RWPE2 (cell line): ENCODE results near the gene BCHE.

Source experiments
- ATAC-seq: fragments of 200-7000 bp; cut with Tn5 transposase; 3 replicates; pipeline ENCODE4 v1.9.1; 2021; ENCODE audit warnings: low read depth
- DNase-seq: peaks from one replicate; pipeline ENCODE4 v3.0.0-alpha.2; 2020; ENCODE audit warnings: low spot score
- H3K27ac ChIP-seq: fragments of 450-650 bp; 2 replicates; pipeline ENCODE4 v1.5.1; 2017; ENCODE audit warnings: mild to moderate bottlenecking; ENCODE audit not compliant: poor library complexity, severe bottlenecking
- H3K27me3 ChIP-seq: fragments of 250-450 bp; sonication (Bioruptor Pico); 2 replicates; pipeline ENCODE4 v1.5.1; 2021; ENCODE audit warnings: mild to moderate bottlenecking, moderate library complexity; ENCODE audit not compliant: insufficient read depth, poor library complexity, severe bottlenecking
- H3K36me3 ChIP-seq: fragments of 250-450 bp; sonication (Bioruptor Pico); 2 replicates; pipeline ENCODE4 v1.5.1; 2020; ENCODE audit warnings: low read depth, mild to moderate bottlenecking, moderate library complexity
- H3K4me1 ChIP-seq: fragments of 250-450 bp; sonication (Bioruptor Pico); 2 replicates; pipeline ENCODE4 v1.5.1; 2021; ENCODE audit warnings: mild to moderate bottlenecking, moderate library complexity; ENCODE audit not compliant: insufficient read depth, poor library complexity, severe bottlenecking
- H3K4me3 ChIP-seq: fragments of 250-450 bp; sonication (Bioruptor Pico); 2 replicates; pipeline ENCODE4 v1.5.1; 2021; ENCODE audit warnings: mild to moderate bottlenecking, moderate library complexity; ENCODE audit not compliant: severe bottlenecking
- H3K9me3 ChIP-seq: fragments of 250-450 bp; sonication (Bioruptor Pico); 2 replicates; pipeline ENCODE4 v1.5.1; 2021; ENCODE audit warnings: mild to moderate bottlenecking, moderate library complexity; ENCODE audit not compliant: severe bottlenecking
- CTCF ChIP-seq: fragments of 450-650 bp; IDR thresholded peaks from one replicate; pipeline ENCODE4 v1.5.1; 2017; ENCODE audit warnings: mild to moderate bottlenecking, moderate library complexity; ENCODE audit not compliant: poor library complexity, severe bottlenecking

BCHE gene

GRCh38 chr3:165837801-165838200 is 578 bp upstream of the BCHE start:
- no peak for ATAC-seq
- TF ChIP-seq CTCF: no peak

DNA sequence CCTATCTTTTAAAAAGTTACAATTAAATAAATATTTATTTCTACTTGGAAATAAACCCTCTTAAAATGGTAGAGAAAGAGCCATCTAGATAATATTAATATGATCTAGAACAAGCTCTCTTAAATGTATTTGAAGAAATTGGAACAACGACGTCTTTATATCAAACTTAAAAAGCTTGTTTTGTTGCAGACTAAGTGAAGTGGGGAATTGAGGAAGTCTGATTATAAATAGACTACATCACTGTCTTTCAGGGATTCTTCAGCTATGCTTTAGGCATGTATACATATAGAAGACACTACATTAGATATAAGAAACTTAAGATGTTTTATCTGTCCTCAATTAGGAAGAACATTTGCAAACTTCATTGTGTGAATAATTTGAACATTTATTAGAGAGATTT is 1.8 kb downstream of the BCHE start:
- no peaks in the 10 kb centered on the region for H3K4me1 ChIP-seq
- H3K36me3 ChIP-seq: no peaks in the 10 kb centered on the region
- ATAC-seq (no peak), DNase-seq (no peak)
- H3K27ac ChIP-seq: no peak overlapping the region
- no peak for TF ChIP-seq CTCF
- no peak overlapping the region for H3K4me3 ChIP-seq
- no peaks in the 10 kb centered on the region for H3K27me3 ChIP-seq
- no peaks in the 10 kb centered on the region for H3K9me3 ChIP-seq

More at GRCh38 chr3:165837801-165838200, 578 bp upstream of the BCHE start:
- no peak overlapping the region for H3K27ac ChIP-seq
- no peak for DNase-seq
- H3K36me3 ChIP-seq: no peaks in the 10 kb centered on the region
- no peak overlapping the region for H3K4me3 ChIP-seq
- H3K4me1 ChIP-seq: no peaks in the 10 kb centered on the region
- H3K9me3 ChIP-seq: no peaks in the 10 kb centered on the region
- no peaks in the 10 kb centered on the region for H3K27me3 ChIP-seq

DNA sequence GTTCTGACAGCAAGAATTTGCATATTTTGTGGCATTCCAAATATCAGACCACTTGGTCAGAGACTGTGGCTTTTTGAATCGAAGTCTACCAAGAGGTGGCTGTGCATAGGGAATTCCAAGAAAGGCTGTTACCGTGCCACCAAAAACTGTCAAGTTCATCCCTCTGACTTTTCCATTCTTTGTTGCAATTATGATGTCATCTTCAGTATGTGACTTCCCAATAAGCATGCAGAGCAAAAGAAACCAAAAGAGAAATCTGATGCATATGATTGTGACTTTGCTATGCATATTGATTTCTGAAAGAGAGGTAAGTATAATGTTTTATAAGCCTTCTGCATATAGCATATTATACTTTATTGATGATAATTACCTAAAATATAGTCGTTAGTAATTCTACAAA is 6.5 kb downstream of the BCHE start:
- Histone ChIP-seq H3K9me3 (no peaks in the 10 kb centered on the region), H3K36me3 (no peaks in the 10 kb centered on the region), H3K4me3 (no peak overlapping the region), H3K4me1 (no peaks in the 10 kb centered on the region), H3K27me3 (no peaks in the 10 kb centered on the region), H3K27ac (no peak overlapping the region)
- ATAC-seq (no peak), DNase-seq (no peak)
- no peak for TF ChIP-seq CTCF

DNA sequence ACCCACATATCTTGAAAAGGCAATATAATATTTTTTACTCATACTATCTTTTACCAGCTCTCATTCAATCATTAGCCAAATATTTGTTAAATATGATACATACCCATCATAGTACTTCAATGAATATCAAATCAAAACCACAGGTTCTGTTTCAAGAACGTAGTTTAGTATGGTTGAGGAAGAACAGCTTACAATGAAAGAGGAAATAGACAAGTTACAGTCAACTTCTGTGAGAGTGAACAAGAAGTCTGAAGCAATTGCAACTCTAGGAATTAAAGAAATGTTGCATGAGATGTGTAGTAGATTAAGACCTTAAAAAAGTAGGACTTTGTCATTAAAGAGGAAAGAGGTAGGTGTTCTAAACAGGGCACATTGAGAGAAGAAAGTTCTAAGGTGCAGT is 9.3 kb downstream of the BCHE start:
- no peaks in the 10 kb centered on the region for H3K4me1 ChIP-seq
- no peak for DNase-seq
- TF ChIP-seq CTCF: no peak
- H3K4me3 ChIP-seq: no peak overlapping the region
- H3K36me3 ChIP-seq: no peaks in the 10 kb centered on the region
- no peak for ATAC-seq
- no peak overlapping the region for H3K27ac ChIP-seq
- no peaks in the 10 kb centered on the region for H3K27me3 ChIP-seq
- no peaks in the 10 kb centered on the region for H3K9me3 ChIP-seq

DNA sequence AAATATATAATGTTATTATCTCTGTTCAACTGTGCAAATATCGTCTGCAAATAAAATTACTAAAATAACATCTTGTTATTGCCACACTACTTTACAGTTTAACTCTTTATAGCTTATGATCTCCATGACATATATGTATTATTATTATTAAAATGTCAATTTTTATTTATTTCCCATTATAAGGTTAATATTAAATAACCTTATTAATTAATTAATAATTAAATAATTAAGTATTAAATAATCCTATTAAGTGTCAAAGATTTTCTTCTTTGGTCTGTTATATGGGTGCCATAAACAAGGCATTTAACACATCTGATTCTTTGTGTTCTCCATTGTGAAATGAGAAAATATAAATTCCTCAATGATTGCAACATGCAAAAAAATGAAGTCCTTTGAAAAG is 10.0 kb downstream of the BCHE start:
- H3K9me3 ChIP-seq: no peaks in the 10 kb centered on the region
- no peak overlapping the region for H3K27ac ChIP-seq
- H3K27me3 ChIP-seq: no peaks in the 10 kb centered on the region
- no peaks in the 10 kb centered on the region for H3K36me3 ChIP-seq
- no peak for TF ChIP-seq CTCF
- ATAC-seq (no peak), DNase-seq (no peak)
- no peak overlapping the region for H3K4me3 ChIP-seq
- no peaks in the 10 kb centered on the region for H3K4me1 ChIP-seq
